Measurements from ENCODE around the gene TMEM229B. TPM values are rescaled to one million over a fixed set of nuclear protein-coding genes. Genes with fewer than 3 reads are reported as not detected.

The TMEM229B gene
- total RNA-seq, 1 donor from 2014 or later: 22.6 TPM

Small RNAs within 50 kb of the gene (small RNA-seq; reads per million reads assigned to genes)
- not detected for gene MIR5694 (ENCODE audit: low replicate concordance)

Other genes with a start within 250 kb of the TMEM229B start
- gene PALS1, start 247.3 kb downstream of the TMEM229B start, total RNA-seq: 18.7 TPM
- gene ATP6V1D, start 128.9 kb downstream of the TMEM229B start, total RNA-seq: 118 TPM
- 105 TPM for gene EIF2S1, start 128.4 kb downstream of the TMEM229B start, total RNA-seq
- not detected for gene PLEK2, start 76.6 kb downstream of the TMEM229B start, total RNA-seq
- 6.9 TPM for gene PLEKHH1, start 44.6 kb upstream of the TMEM229B start, total RNA-seq
- gene PIGH, start 111.5 kb upstream of the TMEM229B start, total RNA-seq: 22.1 TPM
- 40.1 TPM for gene ARG2, start 131.2 kb upstream of the TMEM229B start, total RNA-seq
- 40.6 TPM for gene VTI1B, start 185.9 kb upstream of the TMEM229B start, total RNA-seq
- 77.2 TPM for gene RDH11, start 207.0 kb upstream of the TMEM229B start, total RNA-seq
- gene RDH12, start 213.2 kb upstream of the TMEM229B start, total RNA-seq: 0.25 TPM